HEK293 (cell line): ENCODE results near the gene CYP4F3.

Source experiments
- CTCF ChIA-PET: fragments of 350-600 bp; formaldehyde crosslinking; extraction: SDS; loops from one replicate; lab custom pipeline; 2021; ENCODE audit warnings: antibody characterized with exemption; lab: Yijun Ruan, JAX
- POLR2A ChIA-PET: fragments of 300-600 bp; formaldehyde crosslinking; extraction: SDS; loops from one replicate; lab custom pipeline; 2020; ENCODE audit warnings: antibody characterized with exemption, inconsistent platforms; lab: Yijun Ruan, JAX
- H3K27ac ChIP-seq: fragments of 200-500 bp; sonication (Bioruptor generic); 2 replicates; pipeline ENCODE4 v1.5.1; 2014; ENCODE audit warnings: low read depth, low read length, control low read depth, inconsistent platforms; ENCODE audit errors: extremely low read depth
- H3K36me3 ChIP-seq, 2 experiments: fragments of 200-500 bp in 1 of 2; sonication (Bioruptor generic) in 1 of 2; 1 replicate in 1 of 2; 2 replicates in 1 of 2; pipeline ENCODE4 v1.5.1; 2014 to 2017; ENCODE audit warnings: inconsistent platforms in 2 of 2, low read length in 2 of 2; ENCODE audit not compliant: control insufficient read depth in 2 of 2, insufficient read depth in 1 of 2
- H3K4me1 ChIP-seq: fragments of 200-500 bp; sonication (Bioruptor generic); 2 replicates; pipeline ENCODE4 v1.5.1; 2014; ENCODE audit warnings: mild to moderate bottlenecking, low read length, inconsistent platforms; ENCODE audit not compliant: control insufficient read depth, insufficient read depth
- H3K4me3 ChIP-seq: 2 replicates; pipeline ENCODE4 v1.5.1; 2011; ENCODE audit warnings: low read depth, mild to moderate bottlenecking, control low read depth, low read length, moderate library complexity
- H3K9me3 ChIP-seq: fragments of 200-500 bp; sonication (Bioruptor generic); 2 replicates; pipeline ENCODE4 v1.5.1; 2014; ENCODE audit warnings: low read depth, low read length, inconsistent platforms; ENCODE audit not compliant: control insufficient read depth, insufficient read depth
- GLI4 ChIP-seq: fragments of 450-650 bp; formaldehyde crosslinking; IDR thresholded peaks from 2 replicates; pipeline ENCODE4 v1.5.1; 2016; ENCODE audit warnings: missing biosample characterization, missing genetic modification characterization
- GLIS1 ChIP-seq: fragments of 450-650 bp; formaldehyde crosslinking; IDR thresholded peaks from 2 replicates; pipeline ENCODE4 v1.5.1; 2016; ENCODE audit warnings: missing biosample characterization, missing genetic modification characterization
- KLF7 ChIP-seq: fragments of 450-650 bp; formaldehyde crosslinking; IDR thresholded peaks from 2 replicates; pipeline ENCODE4 v1.5.1; 2016; ENCODE audit warnings: missing biosample characterization, missing genetic modification characterization, borderline replicate concordance
- KLF8 ChIP-seq: fragments of 450-650 bp; formaldehyde crosslinking; IDR thresholded peaks from 2 replicates; pipeline ENCODE4 v1.5.1; 2016; ENCODE audit warnings: missing biosample characterization, missing genetic modification characterization
- RBAK ChIP-seq: fragments of 450-650 bp; formaldehyde crosslinking; IDR thresholded peaks from 2 replicates; pipeline ENCODE4 v1.5.1; 2016; ENCODE audit warnings: missing biosample characterization, missing genetic modification characterization
- TCF7L2 ChIP-seq: IDR thresholded peaks from 2 replicates; pipeline ENCODE4 v1.6.1; 2011; ENCODE audit warnings: low read depth, mild to moderate bottlenecking, inconsistent platforms, low read length, moderate library complexity, borderline replicate concordance
- ZBTB21 ChIP-seq: fragments of 450-650 bp; formaldehyde crosslinking; IDR thresholded peaks from 2 replicates; pipeline ENCODE4 v1.5.1; 2017; ENCODE audit warnings: missing biosample characterization, missing genetic modification characterization
- ZBTB26 ChIP-seq: fragments of 450-650 bp; formaldehyde crosslinking; optimal IDR thresholded peaks from 2 replicates; pipeline ENCODE3; 2016; ENCODE audit warnings: missing biosample characterization, mild to moderate bottlenecking, missing genetic modification characterization
- ZBTB48 ChIP-seq: fragments of 450-650 bp; formaldehyde crosslinking; IDR thresholded peaks from 2 replicates; pipeline ENCODE4 v1.5.1; 2016; ENCODE audit warnings: missing biosample characterization, missing genetic modification characterization
- ZBTB49 ChIP-seq: fragments of 450-650 bp; formaldehyde crosslinking; IDR thresholded peaks from 2 replicates; pipeline ENCODE4 v1.5.1; 2016; ENCODE audit warnings: missing biosample characterization, missing genetic modification characterization, low read depth
- ZBTB6 ChIP-seq: fragments of 450-650 bp; formaldehyde crosslinking; IDR thresholded peaks from 2 replicates; pipeline ENCODE4 v1.5.1; 2017; ENCODE audit warnings: missing biosample characterization, missing genetic modification characterization
- ZIC2 ChIP-seq: fragments of 450-650 bp; formaldehyde crosslinking; IDR thresholded peaks from 2 replicates; pipeline ENCODE4 v1.5.1; 2016; ENCODE audit warnings: missing biosample characterization, missing genetic modification characterization
- ZNF2 ChIP-seq: fragments of 450-650 bp; formaldehyde crosslinking; IDR thresholded peaks from 2 replicates; pipeline ENCODE4 v1.5.1; 2016; ENCODE audit warnings: missing biosample characterization, missing genetic modification characterization
- ZNF202 ChIP-seq: fragments of 450-650 bp; formaldehyde crosslinking; IDR thresholded peaks from 2 replicates; pipeline ENCODE4 v1.5.1; 2016; ENCODE audit warnings: missing biosample characterization, missing genetic modification characterization, borderline replicate concordance
- ZNF302 ChIP-seq: fragments of 450-650 bp; formaldehyde crosslinking; IDR thresholded peaks from 2 replicates; pipeline ENCODE4 v1.5.1; 2016; ENCODE audit warnings: missing biosample characterization, missing genetic modification characterization, low read depth
- ZNF37A ChIP-seq: fragments of 450-650 bp; IDR thresholded peaks from 2 replicates; pipeline ENCODE4 v1.5.1; 2018; ENCODE audit warnings: missing biosample characterization, missing genetic modification characterization
- ZNF398 ChIP-seq: fragments of 450-650 bp; formaldehyde crosslinking; IDR thresholded peaks from 2 replicates; pipeline ENCODE4 v1.5.1; 2017; ENCODE audit warnings: missing biosample characterization, missing genetic modification characterization
- ZNF433 ChIP-seq: fragments of 450-650 bp; formaldehyde crosslinking; IDR thresholded peaks from 2 replicates; pipeline ENCODE4 v1.5.1; 2016; ENCODE audit warnings: missing biosample characterization, missing genetic modification characterization, low read depth
- ZNF510 ChIP-seq: fragments of 450-650 bp; formaldehyde crosslinking; IDR thresholded peaks from 2 replicates; pipeline ENCODE4 v1.5.1; 2018; ENCODE audit warnings: mild to moderate bottlenecking, missing genetic modification characterization, missing biosample characterization; ENCODE audit not compliant: insufficient replicate concordance
- ZNF623 ChIP-seq: fragments of 450-650 bp; formaldehyde crosslinking; IDR thresholded peaks from 2 replicates; pipeline ENCODE4 v1.5.1; 2016; ENCODE audit warnings: missing biosample characterization, missing genetic modification characterization
- ZNF660 ChIP-seq: fragments of 450-650 bp; IDR thresholded peaks from 2 replicates; pipeline ENCODE4 v1.5.1; 2018; ENCODE audit warnings: missing biosample characterization, mild to moderate bottlenecking, missing genetic modification characterization
- ZNF677 ChIP-seq: fragments of 450-650 bp; IDR thresholded peaks from 2 replicates; pipeline ENCODE4 v1.5.0; 2018; ENCODE audit warnings: missing biosample characterization, mild to moderate bottlenecking, missing genetic modification characterization, moderate library complexity
- ZNF776 ChIP-seq: fragments of 450-650 bp; formaldehyde crosslinking; IDR thresholded peaks from 2 replicates; pipeline ENCODE4 v1.5.0; 2017; ENCODE audit warnings: missing biosample characterization, missing genetic modification characterization, borderline replicate concordance
- ZSCAN4 ChIP-seq: fragments of 450-650 bp; formaldehyde crosslinking; IDR thresholded peaks from 2 replicates; pipeline ENCODE4 v1.5.1; 2017; ENCODE audit warnings: missing biosample characterization, missing genetic modification characterization

CYP4F3 gene

GRCh38 chr19:15616183-15616582 lies 24.5 kb upstream of the CYP4F3 start:
- CTCF ChIA-PET, result no interaction called here

GRCh38 chr19:15616627-15617270 lies 23.9 kb upstream of the CYP4F3 start:
- ChIA-PET CTCF (no interaction called here), POLR2A (no interaction called here)
- Histone ChIP-seq H3K9me3 (no peaks in the 10 kb centered on the region), H3K4me3 (no peak overlapping the region), H3K27ac (no peak overlapping the region), H3K4me1 (no peaks in the 10 kb centered on the region), H3K36me3 (no peaks in the 10 kb centered on the region)
- TF ChIP-seq KLF7, result no peak
- TF ChIP-seq ZNF202 (tag by site-specific recombination), result no peak
- TF ChIP-seq ZNF398 (tag by site-specific recombination), result no peak
- no peak for TF ChIP-seq GLIS1
- TF ChIP-seq ZNF660 (tag by site-specific recombination), result no peak
- TF ChIP-seq ZNF2, result no peak
- TF ChIP-seq ZNF302 (tag by site-specific recombination), result no peak
- no peak for TF ChIP-seq ZBTB49 (tag by site-specific recombination)

More at GRCh38 chr19:15616183-15616582, 24.5 kb upstream of the CYP4F3 start:
- no peaks in the 10 kb centered on the region for H3K9me3 ChIP-seq
- POLR2A ChIA-PET, result no interaction called here
- H3K27ac ChIP-seq, result no peak overlapping the region
- H3K36me3 ChIP-seq, result no peaks in the 10 kb centered on the region
- H3K4me3 ChIP-seq, result no peak overlapping the region
- TF ChIP-seq ZNF623 (tag by site-specific recombination), result no peak
- no peak for TF ChIP-seq GLI4
- no peak for TF ChIP-seq ZBTB6 (tag by site-specific recombination)
- TF ChIP-seq ZNF37A (tag by site-specific recombination), result no peak
- no peak for TF ChIP-seq ZIC2 (tag by site-specific recombination)
- no peak for TF ChIP-seq ZNF302 (tag by site-specific recombination)
- TF ChIP-seq RBAK (tag by site-specific recombination), result no peak
- no peaks in the 10 kb centered on the region for H3K4me1 ChIP-seq

GRCh38 chr19:15618321-15618720 lies 22.4 kb upstream of the CYP4F3 start:
- CTCF ChIA-PET, result interaction anchor here (0.9 kb wide), 1 partner anchor 9 kb away, joined by 3 read pairs; no protein-coding TSS in a partner anchor
- Histone ChIP-seq H3K9me3 (no peaks in the 10 kb centered on the region), H3K27ac (no peak overlapping the region), H3K4me3 (no peak overlapping the region), H3K4me1 (no peaks in the 10 kb centered on the region), H3K36me3 (no peaks in the 10 kb centered on the region)
- POLR2A ChIA-PET, result no interaction called here
- TF ChIP-seq KLF8 (tag by site-specific recombination), result no peak
- TF ChIP-seq ZSCAN4 (tag by site-specific recombination), result no peak
- TF ChIP-seq ZBTB26 (tag by site-specific recombination), result no peak
- TF ChIP-seq ZNF2, result no peak
- no peak for TF ChIP-seq ZNF776 (tag by site-specific recombination)
- no peak for TF ChIP-seq ZBTB48 (tag by site-specific recombination)
- TF ChIP-seq ZNF433 (tag by site-specific recombination), result no peak
- TF ChIP-seq ZNF677 (tag by site-specific recombination), result no peak
- TF ChIP-seq ZNF510 (tag by site-specific recombination), result no peak
- no peak for TF ChIP-seq ZBTB21 (tag by site-specific recombination)
- no peak for TF ChIP-seq ZNF623 (tag by site-specific recombination)
- no peak for TF ChIP-seq TCF7L2
